HepG2 (cell line): ENCODE data around the gene SETD2.

Source experiments
- CAMTA2 ChIP-seq: sonication (generic); formaldehyde crosslinking; IDR thresholded peaks from 2 replicates; pipeline ENCODE4 v1.4.0; 2020; ENCODE audit warnings: mild to moderate bottlenecking, missing genetic modification reagents, borderline replicate concordance
- EP300 ChIP-seq, 3 experiments: sonication (generic) in 1 of 3; formaldehyde crosslinking in 1 of 3; IDR thresholded peaks; 2 replicates each; pipeline versions ENCODE4 v1.5.1 to v1.6.1; 2011 to 2020; ENCODE audit warnings: low read depth in 2 of 3, low read length in 2 of 3, borderline replicate concordance in 1 of 3, improper control_type of control experiment in 1 of 3, mild to moderate bottlenecking in 1 of 3, missing genetic modification reagents in 1 of 3, moderate library complexity in 1 of 3
- HCFC1 ChIP-seq: fragments of 150-350 bp; IDR thresholded peaks from 2 replicates; pipeline ENCODE4 v1.6.1; 2014; ENCODE audit warnings: low read depth, low read length
- HNRNPH1 ChIP-seq: fragments of 200-400 bp; formaldehyde crosslinking; optimal IDR thresholded peaks from 2 replicates; pipeline ENCODE3; 2017; ENCODE audit warnings: mild to moderate bottlenecking, low read depth, low read length
- IRF2 ChIP-seq: IDR thresholded peaks from 2 replicates; pipeline ENCODE4 v1.6.1; 2018; ENCODE audit warnings: missing genetic modification reagents, missing compliant biosample characterization
- KLF13 ChIP-seq: sonication (generic); formaldehyde crosslinking; IDR thresholded peaks from 2 replicates; pipeline ENCODE4 v1.4.0; 2020; ENCODE audit warnings: mild to moderate bottlenecking, missing genetic modification reagents
- POLR2A ChIP-seq, 2 experiments: IDR thresholded peaks; 2 replicates each; pipeline ENCODE4 v1.6.1; 2011; ENCODE audit warnings: low read depth in 2 of 2, low read length in 2 of 2, mild to moderate bottlenecking in 1 of 2, moderate library complexity in 1 of 2; ENCODE audit not compliant: insufficient read depth in 1 of 2
- SKI ChIP-seq: fragments of 450-650 bp; IDR thresholded peaks from one replicate; pipeline ENCODE4 v1.6.1; 2018; ENCODE audit warnings: mild to moderate bottlenecking; ENCODE audit not compliant: partially characterized antibody
- ZFP90 ChIP-seq: sonication (generic); formaldehyde crosslinking; IDR thresholded peaks from 2 replicates; pipeline ENCODE4 v1.8.0; 2022; ENCODE audit warnings: missing genetic modification reagents, mild to moderate bottlenecking, inconsistent platforms, borderline replicate concordance
- ZNF318 ChIP-seq: sonication (generic); formaldehyde crosslinking; IDR thresholded peaks from 2 replicates; pipeline ENCODE4 v1.4.0; 2020; ENCODE audit warnings: mild to moderate bottlenecking, missing genetic modification reagents
- ZSCAN21 ChIP-seq: sonication (generic); formaldehyde crosslinking; IDR thresholded peaks from 2 replicates; pipeline ENCODE4 v1.8.0; 2022; ENCODE audit warnings: mild to moderate bottlenecking, missing genetic modification reagents, moderate library complexity, borderline replicate concordance
- TF ChIP-seq, protein P1 (sequence below): sonication (generic); formaldehyde crosslinking; IDR thresholded peaks from 2 replicates; pipeline ENCODE4 v1.5.0; 2020; ENCODE audit warnings: mild to moderate bottlenecking, missing genetic modification reagents, moderate library complexity

- TF ChIP-seq SKI (no peak), HNRNPH1 (no peak), POLR2A (IDR thresholded peaks at IDR 0.05; ENCODE audit: insufficient read depth in 1 of 2, low read depth in 2 of 2, low read length in 2 of 2) (no peak), ZFP90 (CRISPR knock-in tag) (no peak), EP300 (IDR thresholded peaks at IDR 0.05; ENCODE audit: low read depth in 2 of 2, low read length in 2 of 2) (no peak), EP300 (CRISPR knock-in tag; IDR thresholded peaks at IDR 0.05; ENCODE audit: borderline replicate concordance) (no peak), IRF2 (no peak), HCFC1 (no peak), KLF13 (no peak), ZSCAN21 (no peak), ZNF318 (CRISPR knock-in tag) (no peak), CAMTA2 (no peak)
- TF ChIP-seq, protein P1, sequence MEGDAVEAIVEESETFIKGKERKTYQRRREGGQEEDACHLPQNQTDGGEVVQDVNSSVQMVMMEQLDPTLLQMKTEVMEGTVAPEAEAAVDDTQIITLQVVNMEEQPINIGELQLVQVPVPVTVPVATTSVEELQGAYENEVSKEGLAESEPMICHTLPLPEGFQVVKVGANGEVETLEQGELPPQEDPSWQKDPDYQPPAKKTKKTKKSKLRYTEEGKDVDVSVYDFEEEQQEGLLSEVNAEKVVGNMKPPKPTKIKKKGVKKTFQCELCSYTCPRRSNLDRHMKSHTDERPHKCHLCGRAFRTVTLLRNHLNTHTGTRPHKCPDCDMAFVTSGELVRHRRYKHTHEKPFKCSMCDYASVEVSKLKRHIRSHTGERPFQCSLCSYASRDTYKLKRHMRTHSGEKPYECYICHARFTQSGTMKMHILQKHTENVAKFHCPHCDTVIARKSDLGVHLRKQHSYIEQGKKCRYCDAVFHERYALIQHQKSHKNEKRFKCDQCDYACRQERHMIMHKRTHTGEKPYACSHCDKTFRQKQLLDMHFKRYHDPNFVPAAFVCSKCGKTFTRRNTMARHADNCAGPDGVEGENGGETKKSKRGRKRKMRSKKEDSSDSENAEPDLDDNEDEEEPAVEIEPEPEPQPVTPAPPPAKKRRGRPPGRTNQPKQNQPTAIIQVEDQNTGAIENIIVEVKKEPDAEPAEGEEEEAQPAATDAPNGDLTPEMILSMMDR (CRISPR knock-in tag): no peak
Measured at GRCh38 chr3:47020311-47020710, 143.6 kb downstream of the SETD2 start.
